Body of pancreas (tissue), 4 donors: ENCODE data around the gene P3R3URF.

Source experiments
- CTCF ChIP-seq, 7 experiments: fragments of 450-650 bp in 4 of 7; fragments of 200-600 bp in 3 of 7; sonication (generic) in 3 of 7; IDR thresholded peaks; one replicate each; pipeline ENCODE4 v1.5.1; 2016 to 2019; ENCODE audit warnings: antibody characterized with exemption in 7 of 7
- POLR2A ChIP-seq, 3 donors: fragments of 450-650 bp; IDR thresholded peaks; one replicate each; pipeline ENCODE4 v1.6.1; 2016; ENCODE audit warnings: antibody characterized with exemption in 3 of 3, mild to moderate bottlenecking in 2 of 3

GRCh38 chr1:46136711-46137110 is 39.6 kb downstream of the P3R3URF start:
- TF ChIP-seq CTCF (IDR thresholded peaks at IDR 0.05), result no peak
- TF ChIP-seq POLR2A (IDR thresholded peaks at IDR 0.05), result no peak
